Endothelial cell of umbilical vein (primary cell): ENCODE data around the gene SMARCAL1. TPM values are rescaled to one million over a fixed set of nuclear protein-coding genes. Genes with fewer than 3 reads are reported as not detected.

ENCODE experiments used
- BruUV-seq: library from RNA; stranded (reverse); fragments of 400-500 nt; replicated peaks from 2 replicates; lab custom pipeline; 2021; lab: Mats Ljungman, UMichigan
- CTCF ChIA-PET: fragments of 300-600, 350-600 bp; sonication (Branson Sonifier 250); formaldehyde crosslinking; loops from one replicate; lab custom pipeline; 2021; ENCODE audit warnings: antibody characterized with exemption, inconsistent platforms; lab: Charles Lee
- POLR2A ChIA-PET: fragments of 300-600, 350-600 bp; sonication (Branson Sonifier 250); formaldehyde crosslinking; loops from one replicate; lab custom pipeline; 2021; ENCODE audit warnings: antibody characterized with exemption, inconsistent platforms; lab: Charles Lee
- DNase-seq: peaks from one replicate; pipeline ENCODE4 v3.0.0-alpha.2; 2011; ENCODE audit warnings: low read depth, low spot score
- FAIRE-seq: peaks from 2 replicates; lab custom pipeline; 2011; peaks lifted over from hg19 to GRCh38; lab: Jason Lieb, UNC
- H2AFZ ChIP-seq: 2 replicates; pipeline ENCODE4 v1.6.0; 2012; ENCODE audit warnings: low read depth, low read length, control low read depth, inconsistent platforms
- H3K27ac ChIP-seq: 2 replicates; pipeline ENCODE4 v1.5.1; 2011; ENCODE audit warnings: low read depth, mild to moderate bottlenecking, control low read depth, low read length, moderate library complexity; ENCODE audit not compliant: insufficient read depth
- H3K27me3 ChIP-seq, 2 experiments: 2 replicates each; pipeline versions ENCODE4 v1.6.0 to v1.6.1; 2011; ENCODE audit warnings: low read length in 2 of 2, mixed read lengths in 1 of 2; ENCODE audit not compliant: control insufficient read depth in 2 of 2, insufficient read depth in 2 of 2
- H3K36me3 ChIP-seq, 2 experiments: 2 replicates in 1 of 2; 3 replicates in 1 of 2; pipeline ENCODE4 v1.5.1; 2011; ENCODE audit warnings: low read length in 2 of 2, mild to moderate bottlenecking in 1 of 2, moderate library complexity in 1 of 2; ENCODE audit not compliant: control insufficient read depth in 2 of 2, insufficient read depth in 2 of 2; ENCODE audit errors: extremely low read depth in 1 of 2
- H3K4me1 ChIP-seq: 3 replicates; pipeline ENCODE4 v1.5.1; 2011; ENCODE audit warnings: mild to moderate bottlenecking, low read length; ENCODE audit not compliant: control insufficient read depth, insufficient read depth; ENCODE audit errors: extremely low read depth
- H3K4me2 ChIP-seq: 2 replicates; pipeline ENCODE4 v1.6.1; 2011; ENCODE audit warnings: low read length, control low read depth, mixed read lengths; ENCODE audit not compliant: insufficient read depth
- H3K4me3 ChIP-seq, 3 experiments: fragments of 200-600 bp in 1 of 3; sonication (generic), shearing (Covaris generic) in 1 of 3; replicated peaks in 1 of 3; 2 replicates each; pipeline ENCODE4 v1.5.1; 2011 to 2016; ENCODE audit warnings: control low read depth in 3 of 3, low read length in 3 of 3, mild to moderate bottlenecking in 2 of 3, inconsistent platforms in 1 of 3, low read depth in 1 of 3, moderate library complexity in 1 of 3; ENCODE audit not compliant: insufficient read depth in 1 of 3
- H3K79me2 ChIP-seq: 2 replicates; pipeline ENCODE4 v1.6.0; 2012; ENCODE audit warnings: low read length, inconsistent platforms; ENCODE audit not compliant: control insufficient read depth, insufficient read depth
- H3K9ac ChIP-seq: replicated peaks from 2 replicates; pipeline ENCODE3; 2011; ENCODE audit warnings: low read length, control low read depth; ENCODE audit not compliant: insufficient read depth; ENCODE audit errors: extremely low read depth
- H3K9me1 ChIP-seq: replicated peaks from 3 replicates; pipeline ENCODE4 v1.6.0; 2011; ENCODE audit warnings: mild to moderate bottlenecking, low read length; ENCODE audit not compliant: control insufficient read depth, insufficient read depth; ENCODE audit errors: extremely low read depth
- H3K9me3 ChIP-seq: replicated peaks from 2 replicates; pipeline ENCODE4 v1.5.1; 2012; ENCODE audit warnings: low read length, inconsistent platforms; ENCODE audit not compliant: control insufficient read depth, insufficient read depth
- H4K20me1 ChIP-seq: replicated peaks from 2 replicates; pipeline ENCODE3; 2011; ENCODE audit warnings: mild to moderate bottlenecking, low read length; ENCODE audit not compliant: control insufficient read depth, insufficient read depth; ENCODE audit errors: extremely low read depth
- EZH2 ChIP-seq: IDR thresholded peaks from 2 replicates; pipeline ENCODE4 v1.6.1; 2012; ENCODE audit warnings: borderline replicate concordance, low read depth, mild to moderate bottlenecking, moderate library complexity, low read length, inconsistent platforms; ENCODE audit not compliant: severe bottlenecking
- FOS ChIP-seq: IDR thresholded peaks from 2 replicates; pipeline ENCODE4 v1.6.1; 2011; ENCODE audit warnings: mild to moderate bottlenecking, low read length, moderate library complexity, borderline replicate concordance; ENCODE audit not compliant: insufficient read depth
- GATA2 ChIP-seq: IDR thresholded peaks from 2 replicates; pipeline ENCODE4 v1.7.0; 2011; ENCODE audit warnings: low read depth, mild to moderate bottlenecking, moderate library complexity, mixed read lengths, low read length; ENCODE audit not compliant: insufficient read length, insufficient read depth
- JUN ChIP-seq: IDR thresholded peaks from 2 replicates; pipeline ENCODE4 v1.6.1; 2011; ENCODE audit warnings: borderline replicate concordance, low read depth; ENCODE audit not compliant: insufficient read length, insufficient read depth
- MAX ChIP-seq: IDR thresholded peaks from 2 replicates; pipeline ENCODE4 v1.6.1; 2011; ENCODE audit not compliant: insufficient read depth, insufficient read length
- MYC ChIP-seq: IDR thresholded peaks from one replicate; pipeline ENCODE4 v1.6.1; 2011; ENCODE audit warnings: mild to moderate bottlenecking, low read depth, low read length
- POLR2A ChIP-seq: IDR thresholded peaks from 2 replicates; pipeline ENCODE4 v1.6.1; 2012; ENCODE audit warnings: low read depth, mild to moderate bottlenecking, control low read depth, low read length
- POLR2AphosphoS5 ChIP-seq: IDR thresholded peaks from 2 replicates; pipeline ENCODE4 v1.6.1; 2012; ENCODE audit warnings: low read depth, mild to moderate bottlenecking, control low read depth, low read length, moderate library complexity; ENCODE audit not compliant: insufficient read depth
- dilution Hi-C: fragments of 300-500 bp; cut with MboI; formaldehyde crosslinking; loops from one replicate; pipeline ENCODE4 v1.15.0; 2019; ENCODE audit warnings: low sequenced_read_pairs; ENCODE audit not compliant: extremely low pct_ligation_motif_present
- intact Hi-C: fragments of 100-400 bp; cut with micrococcal nuclease; formaldehyde crosslinking; loops from one replicate; pipeline ENCODE4 v1.10.0; 2022
- polyA plus RNA-seq, 4 experiments: library from polyadenylated mRNA; depleted of rRNA in 3 of 4; stranded (reverse) in 3 of 4; unstranded in 1 of 4; fragments of >200 nt; gene quantifications; 2 replicates each; pipeline versions ENCODE4 v1.2.1 to v1.2.3, GENCODE V29; 2011 to 2012; ENCODE audit warnings: missing spikeins in 1 of 4
- total RNA-seq: library from RNA; stranded (reverse); gene quantifications from 2 replicates; pipeline ENCODE4 v1.2.3, GENCODE V29; 2021
- TF ChIP-seq, protein P1 (sequence below), 2 donors: IDR thresholded peaks; 1 replicate in 1 of 2; 2 replicates in 1 of 2; pipeline ENCODE4 v1.5.1; 2011; ENCODE audit warnings: low read length in 2 of 2, mild to moderate bottlenecking in 2 of 2, moderate library complexity in 2 of 2, control low read depth in 1 of 2, inconsistent platforms in 1 of 2, low read depth in 1 of 2; ENCODE audit not compliant: insufficient read depth in 1 of 2; ENCODE audit errors: extremely low read depth in 1 of 2

SMARCAL1 gene
- total and polyA plus RNA-seq, 2 donors (not counting 3 experiments of a cell fraction or from before 2014, with no cell fraction given) = 25.4 to 30.7 TPM

- peaks cover 52% of the 10 kb centered on the region for H3K79me2 ChIP-seq
- no peaks in the 10 kb centered on the region for H3K27me3 ChIP-seq
- H3K4me2 ChIP-seq = peak overlapping the region; percentile 94
- H4K20me1 ChIP-seq = no peaks in the 10 kb centered on the region
- FAIRE-seq = no peak
- TF ChIP-seq JUN (no peak), GATA2 (no peak), POLR2A (no peak), MAX (no peak), FOS (no peak)
- no peaks in the 10 kb centered on the region for H3K9me1 ChIP-seq
- peaks cover 33 to 37% of the 10 kb centered on the region in 2 experiments for H3K36me3 ChIP-seq
- DNase-seq = no peak
- peak overlapping the region; percentile 99 for H3K9ac ChIP-seq
- H2AFZ ChIP-seq = no peak overlapping the region
- no peak overlapping the region for H3K27ac ChIP-seq
- intact Hi-C loops (no loop called here), dilution Hi-C loops (no loop called here)
- peaks cover 33% of the 10 kb centered on the region for H3K4me1 ChIP-seq
- no TSS peak for BruUV-seq
- ChIA-PET POLR2A (no interaction called here), CTCF (no interaction called here)
- peak overlapping the region in 2 of 3 experiments; percentile 85 to 99 for H3K4me3 ChIP-seq
- no peaks in the 10 kb centered on the region for H3K9me3 ChIP-seq
These were observed 88.3 kb downstream of the SMARCAL1 start for GRCh38 chr2:216500572-216500971.

GRCh38 chr2:216501854-216502253 is 89.6 kb downstream of the SMARCAL1 start:
- Histone ChIP-seq H3K4me2 (no peak overlapping the region), H3K27me3 (no peaks in the 10 kb centered on the region), H3K9me3 (no peaks in the 10 kb centered on the region), H4K20me1 (no peaks in the 10 kb centered on the region), H3K36me3 (peaks cover 36 to 37% of the 10 kb centered on the region in 2 experiments), H3K4me3 (no peak overlapping the region), H2AFZ (no peak overlapping the region), H3K27ac (no peak overlapping the region), H3K79me2 (peaks cover 52% of the 10 kb centered on the region), H3K9ac (no peak overlapping the region), H3K4me1 (peaks cover 24% of the 10 kb centered on the region), H3K9me1 (no peaks in the 10 kb centered on the region)
- intact Hi-C loops = no loop called here
- ChIA-PET CTCF (no interaction called here), POLR2A (no interaction called here)
- dilution Hi-C loops = no loop called here
- FAIRE-seq (no peak), DNase-seq (no peak)
- TF ChIP-seq GATA2 (no peak), POLR2A (no peak), FOS (no peak), POLR2AphosphoS5 (no peak), MYC (no peak), JUN (no peak), EZH2 (no peak), MAX (no peak)
- TF ChIP-seq, protein P1, sequence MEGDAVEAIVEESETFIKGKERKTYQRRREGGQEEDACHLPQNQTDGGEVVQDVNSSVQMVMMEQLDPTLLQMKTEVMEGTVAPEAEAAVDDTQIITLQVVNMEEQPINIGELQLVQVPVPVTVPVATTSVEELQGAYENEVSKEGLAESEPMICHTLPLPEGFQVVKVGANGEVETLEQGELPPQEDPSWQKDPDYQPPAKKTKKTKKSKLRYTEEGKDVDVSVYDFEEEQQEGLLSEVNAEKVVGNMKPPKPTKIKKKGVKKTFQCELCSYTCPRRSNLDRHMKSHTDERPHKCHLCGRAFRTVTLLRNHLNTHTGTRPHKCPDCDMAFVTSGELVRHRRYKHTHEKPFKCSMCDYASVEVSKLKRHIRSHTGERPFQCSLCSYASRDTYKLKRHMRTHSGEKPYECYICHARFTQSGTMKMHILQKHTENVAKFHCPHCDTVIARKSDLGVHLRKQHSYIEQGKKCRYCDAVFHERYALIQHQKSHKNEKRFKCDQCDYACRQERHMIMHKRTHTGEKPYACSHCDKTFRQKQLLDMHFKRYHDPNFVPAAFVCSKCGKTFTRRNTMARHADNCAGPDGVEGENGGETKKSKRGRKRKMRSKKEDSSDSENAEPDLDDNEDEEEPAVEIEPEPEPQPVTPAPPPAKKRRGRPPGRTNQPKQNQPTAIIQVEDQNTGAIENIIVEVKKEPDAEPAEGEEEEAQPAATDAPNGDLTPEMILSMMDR (IDR thresholded peaks at IDR 0.05; ENCODE audit: extremely low read depth in 1 of 2, insufficient read depth in 1 of 2, low read depth in 1 of 2, low read length in 2 of 2) = no peak
- no TSS peak for BruUV-seq
